H1 (cell line): Measurements from ENCODE around the gene CDC42EP4. TPM values are rescaled to one million over a fixed set of nuclear protein-coding genes. Genes with fewer than 3 reads are reported as not detected.

Source experiments
- CTCF ChIA-PET: fragments of 300-600 bp; sonication (Branson Sonifier 250); formaldehyde crosslinking; loops from one replicate; lab custom pipeline; 2021; ENCODE audit not compliant: partially characterized antibody; lab: Charles Lee
- POLR2A ChIA-PET: fragments of 300-600 bp; sonication (Branson Sonifier 250); formaldehyde crosslinking; loops from one replicate; lab custom pipeline; 2021; ENCODE audit warnings: inconsistent platforms; ENCODE audit not compliant: partially characterized antibody; lab: Charles Lee
- DNase-seq, 2 experiments: peaks; one replicate each; pipeline versions ENCODE4 v3.0.0 to v3.0.0-alpha.2; 2010 to 2022; ENCODE audit warnings: low spot score in 2 of 2, low read depth in 1 of 2, mixed read lengths in 1 of 2
- FAIRE-seq: peaks from 2 replicates; lab custom pipeline; 2011; peaks lifted over from hg19 to GRCh38; lab: Jason Lieb, UNC
- H2AFZ ChIP-seq: 2 replicates; pipeline ENCODE4 v1.8.1; 2012; ENCODE audit warnings: low read length, inconsistent platforms
- H2AK5ac ChIP-seq: 2 replicates; pipeline ENCODE4 v1.6.1; 2013; ENCODE audit warnings: low read depth, low read length
- H2BK120ac ChIP-seq: replicated peaks from 2 replicates; pipeline ENCODE3; 2013; ENCODE audit warnings: low read depth, low read length, inconsistent platforms
- H2BK12ac ChIP-seq: 2 replicates; pipeline ENCODE4 v1.6.1; 2013; ENCODE audit warnings: low read depth, low read length
- H2BK15ac ChIP-seq: 2 replicates; pipeline ENCODE4 v1.6.1; 2013; ENCODE audit warnings: low read length
- H2BK20ac ChIP-seq: 2 replicates; pipeline ENCODE4 v1.6.1; 2013; ENCODE audit warnings: low read length
- H2BK5ac ChIP-seq: 2 replicates; pipeline ENCODE4 v1.6.1; 2013; ENCODE audit warnings: low read depth, low read length
- H3K14ac ChIP-seq: 2 replicates; pipeline ENCODE4 v1.6.1; 2013; ENCODE audit warnings: inconsistent platforms; ENCODE audit not compliant: insufficient read length
- H3K18ac ChIP-seq: 2 replicates; pipeline ENCODE4 v1.6.1; 2013; ENCODE audit warnings: low read length; ENCODE audit errors: extremely low read depth
- H3K23ac ChIP-seq: 2 replicates; pipeline ENCODE4 v1.6.1; 2013; ENCODE audit warnings: inconsistent platforms; ENCODE audit not compliant: insufficient read length
- H3K23me2 ChIP-seq: 2 replicates; pipeline ENCODE4 v1.6.1; 2013; ENCODE audit warnings: low read depth, low read length
- H3K27ac ChIP-seq: 2 replicates; pipeline ENCODE4 v1.6.1; 2011; ENCODE audit warnings: low read depth, low read length, inconsistent platforms
- H3K27me3 ChIP-seq, 4 experiments: replicated peaks in 1 of 4; 1 replicate in 1 of 4; 2 replicates in 3 of 4; pipeline versions ENCODE4 v1.6.1 to v1.8.1; 2011 to 2013; ENCODE audit warnings: low read length in 3 of 4, mild to moderate bottlenecking in 3 of 4, inconsistent platforms in 2 of 4, mixed read lengths in 2 of 4, moderate library complexity in 1 of 4; ENCODE audit not compliant: control insufficient read depth in 3 of 4, insufficient read depth in 3 of 4; ENCODE audit errors: extremely low read depth in 1 of 4
- H3K36me3 ChIP-seq, 4 experiments: 2 replicates each; pipeline versions ENCODE4 v1.6.1 to v1.8.1; 2011 to 2013; ENCODE audit warnings: mild to moderate bottlenecking in 4 of 4, low read length in 3 of 4, moderate library complexity in 2 of 4, control low read depth in 1 of 4, inconsistent platforms in 1 of 4; ENCODE audit not compliant: insufficient read depth in 4 of 4, control insufficient read depth in 2 of 4
- H3K4ac ChIP-seq: replicated peaks from 2 replicates; pipeline ENCODE3; 2013; ENCODE audit warnings: low read length, low read depth, mixed read lengths, inconsistent platforms; ENCODE audit not compliant: insufficient read length
- H3K4me1 ChIP-seq, 4 experiments: replicated peaks in 1 of 4; 1 replicate in 1 of 4; 2 replicates in 3 of 4; pipeline versions ENCODE4 v1.6.1 to v1.8.1; 2011 to 2013; ENCODE audit warnings: low read length in 3 of 4, inconsistent platforms in 2 of 4, mixed read lengths in 1 of 4; ENCODE audit not compliant: insufficient read depth in 4 of 4, control insufficient read depth in 3 of 4
- H3K4me2 ChIP-seq, 2 experiments: 2 replicates each; pipeline versions ENCODE4 v1.6.1 to v1.8.1; 2011 to 2013; ENCODE audit warnings: low read depth in 2 of 2, low read length in 2 of 2, control low read depth in 1 of 2, inconsistent platforms in 1 of 2, mild to moderate bottlenecking in 1 of 2; ENCODE audit not compliant: insufficient read depth in 1 of 2
- H3K4me3 ChIP-seq, 4 experiments: fragments of 200-600, 300-600 bp in 1 of 4; sonication (generic), shearing (Covaris generic), sonication (Bioruptor Twin) in 1 of 4; 2 replicates each; pipeline versions ENCODE4 v1.5.1 to v1.8.1; 2011 to 2016; ENCODE audit warnings: low read length in 4 of 4, low read depth in 3 of 4, control low read depth in 2 of 4, inconsistent platforms in 2 of 4, mild to moderate bottlenecking in 2 of 4, mixed read lengths in 1 of 4, moderate library complexity in 1 of 4; ENCODE audit not compliant: insufficient read depth in 2 of 4; ENCODE audit errors: extremely low read depth in 1 of 4
- H3K56ac ChIP-seq: replicated peaks from 2 replicates; pipeline ENCODE3; 2013; ENCODE audit warnings: low read depth, mild to moderate bottlenecking, mixed read lengths, low read length, inconsistent platforms; ENCODE audit not compliant: insufficient read length
- H3K79me1 ChIP-seq: 2 replicates; pipeline ENCODE4 v1.6.1; 2013; ENCODE audit warnings: low read depth, low read length, control low read depth
- H3K79me2 ChIP-seq, 2 experiments: 2 replicates each; pipeline versions ENCODE4 v1.6.1 to v1.8.1; 2012 to 2013; ENCODE audit warnings: low read length in 2 of 2, mild to moderate bottlenecking in 2 of 2, inconsistent platforms in 1 of 2; ENCODE audit not compliant: insufficient read depth in 2 of 2, control insufficient read depth in 1 of 2
- H3K9ac ChIP-seq, 4 experiments: replicated peaks in 1 of 4; 1 replicate in 1 of 4; 2 replicates in 3 of 4; pipeline versions ENCODE4 v1.6.1 to v1.8.1; 2011 to 2013; ENCODE audit warnings: low read depth in 3 of 4, low read length in 3 of 4, control low read depth in 2 of 4, mild to moderate bottlenecking in 2 of 4, moderate library complexity in 2 of 4, inconsistent platforms in 1 of 4; ENCODE audit errors: extremely low read depth in 1 of 4
- H3K9me3 ChIP-seq, 2 experiments: 2 replicates each; pipeline versions ENCODE4 v1.6.1 to v1.8.1; 2012 to 2013; ENCODE audit warnings: mild to moderate bottlenecking in 2 of 2, moderate library complexity in 2 of 2, control low read depth in 1 of 2, inconsistent platforms in 1 of 2, low read depth in 1 of 2, low read length in 1 of 2, mixed read lengths in 1 of 2; ENCODE audit not compliant: insufficient read depth in 2 of 2
- H4K20me1 ChIP-seq, 2 experiments: replicated peaks in 1 of 2; 2 replicates each; pipeline versions ENCODE3 to v1.8.1; 2011 to 2013; ENCODE audit warnings: inconsistent platforms in 2 of 2, low read length in 2 of 2, mild to moderate bottlenecking in 1 of 2; ENCODE audit not compliant: insufficient read depth in 2 of 2, control insufficient read depth in 1 of 2
- H4K5ac ChIP-seq: 2 replicates; pipeline ENCODE4 v1.6.1; 2013; ENCODE audit warnings: low read length, low read depth, mixed read lengths, inconsistent platforms; ENCODE audit not compliant: insufficient read length
- H4K8ac ChIP-seq: 2 replicates; pipeline ENCODE4 v1.8.0; 2013; ENCODE audit warnings: mild to moderate bottlenecking, moderate library complexity, low read length, inconsistent platforms; ENCODE audit not compliant: insufficient read depth; ENCODE audit errors: extremely low read depth
- H4K91ac ChIP-seq: replicated peaks from 2 replicates; pipeline ENCODE3; 2013; ENCODE audit warnings: low read length, mixed read lengths, inconsistent platforms; ENCODE audit not compliant: insufficient read length
- ASH2L ChIP-seq: fragments of 200-600, 300-600 bp; sonication (generic); IDR thresholded peaks from one replicate; pipeline ENCODE4 v1.7.1; 2017; ENCODE audit warnings: low read length
- BACH1 ChIP-seq: IDR thresholded peaks from 2 replicates; pipeline ENCODE4 v1.6.1; 2012; ENCODE audit warnings: low read length, improper control_type of control experiment
- BRCA1 ChIP-seq: IDR thresholded peaks from 2 replicates; pipeline ENCODE4 v1.6.1; 2012; ENCODE audit warnings: low read depth, low read length, improper control_type of control experiment
- HDAC6 ChIP-seq: IDR thresholded peaks from one replicate; pipeline ENCODE4 v1.7.1; 2012; ENCODE audit warnings: low read depth, mild to moderate bottlenecking, inconsistent platforms, low read length, moderate library complexity
- WGBS, 2 experiments: shearing (Covaris generic) in 1 of 2; methylation state at CpG; one replicate each; pipeline versions ENCODE4 v1.1.6 to v1.1.7; 2013 to 2015; ENCODE audit warnings: low lambda C conversion rate in 2 of 2, mixed read lengths in 2 of 2, inconsistent platforms in 1 of 2, low coverage in 1 of 2, missing lambda C conversion rate in 1 of 2; ENCODE audit not compliant: insufficient replicate concordance in 2 of 2, insufficient coverage in 1 of 2, insufficient read length in 1 of 2; ENCODE audit errors: extremely low coverage in 1 of 2, missing lambda C conversion rate in 1 of 2; 5-methylcytosine and 5-hydroxymethylcytosine counted together
- polyA plus RNA-seq, 7 experiments: library from polyadenylated mRNA; depleted of rRNA in 3 of 7; stranded (reverse) in 5 of 7; unstranded in 2 of 7; fragments of >200 nt in 5 of 7; fragments of 200-250 nt in 2 of 7; gene quantifications; 1 replicate in 5 of 7; 2 replicates in 1 of 7; 4 replicates in 1 of 7; pipeline versions ENCODE4 v1.2.1 to v1.2.3, GENCODE V29; 2011 to 2013; ENCODE audit warnings: missing spikeins in 2 of 7, mixed read lengths in 2 of 7
- total RNA-seq: library from RNA; stranded (reverse); fragmentation: NEBNext Ultra II Directional; extraction: Animal tissue kit (Norgen Biotek cat#: 25700); gene quantifications from 2 replicates; pipeline ENCODE4 v1.2.1, GENCODE V29; 2021
- TF ChIP-seq, protein P1 (sequence below): IDR thresholded peaks from 2 replicates; pipeline ENCODE4 v1.6.1; 2011; ENCODE audit warnings: low read length, improper control_type of control experiment

CDC42EP4 gene
- total and polyA plus RNA-seq, 2 of the 8 experiments (the other 6 are each of a cell fraction or from before 2014, with no cell fraction given), result 8.8 to 12.6 TPM

DNA sequence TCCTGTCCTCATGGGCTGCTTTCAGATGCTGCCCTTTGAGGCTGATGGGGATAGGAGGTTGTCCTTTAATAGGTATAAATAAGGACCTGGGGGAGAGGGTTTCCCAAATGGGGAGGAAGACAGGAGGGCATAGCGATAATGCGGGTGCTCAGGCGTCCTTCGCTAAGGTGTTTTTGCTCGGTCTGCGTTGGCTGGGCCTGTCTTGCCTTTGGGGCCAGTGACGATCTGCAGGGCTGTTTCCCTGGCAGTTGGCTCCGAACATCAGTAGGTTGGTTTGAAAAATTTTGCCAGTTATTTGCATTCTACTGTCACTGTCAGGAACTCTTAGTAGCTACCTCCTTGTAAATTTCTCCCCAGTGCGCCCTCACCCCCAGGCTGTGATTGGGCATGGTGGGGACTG, 37.8 kb upstream of the CDC42EP4 start:
- ChIA-PET CTCF (interaction anchor here (0.8 to 1.8 kb wide), 13 partner anchors 10 to 104 kb away, joined by 3 to 9 read pairs (median 3); no protein-coding TSS in a partner anchor), POLR2A (interaction anchor here (0.7 to 1.0 kb wide), 4 partner anchors 10 to 27 kb away, joined by 3 to 5 read pairs (median 3); no protein-coding TSS in a partner anchor)
- no peak overlapping the region for H2BK5ac ChIP-seq
- peaks cover 0 to 22% (median 10%) of the 10 kb centered on the region in 4 experiments; a peak in 6 of 7 replicates for H3K4me1 ChIP-seq
- peak overlapping the region; percentile 28; the same call in 1 of the 2 replicates for H2AK5ac ChIP-seq
- no peaks in the 10 kb centered on the region for H4K20me1 ChIP-seq
- H4K5ac ChIP-seq, result no peak overlapping the region
- no peak overlapping the region for H3K23ac ChIP-seq
- H3K79me1 ChIP-seq, result no peaks in the 10 kb centered on the region
- no peak overlapping the region for H3K56ac ChIP-seq
- DNase-seq (no peak), FAIRE-seq (no peak)
- TF ChIP-seq ASH2L (no peak), BACH1 (no peak), HDAC6 (no peak), BRCA1 (no peak)
- TF ChIP-seq, protein P1, sequence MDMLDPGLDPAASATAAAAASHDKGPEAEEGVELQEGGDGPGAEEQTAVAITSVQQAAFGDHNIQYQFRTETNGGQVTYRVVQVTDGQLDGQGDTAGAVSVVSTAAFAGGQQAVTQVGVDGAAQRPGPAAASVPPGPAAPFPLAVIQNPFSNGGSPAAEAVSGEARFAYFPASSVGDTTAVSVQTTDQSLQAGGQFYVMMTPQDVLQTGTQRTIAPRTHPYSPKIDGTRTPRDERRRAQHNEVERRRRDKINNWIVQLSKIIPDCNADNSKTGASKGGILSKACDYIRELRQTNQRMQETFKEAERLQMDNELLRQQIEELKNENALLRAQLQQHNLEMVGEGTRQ, result no peak
- 93% methylated on average over 9 of the region's 9 CpGs; no CpG with 5 or more reads in 1 of the 2 experiments for WGBS, 2 experiments
- no peak overlapping the region for H3K9ac ChIP-seq
- no peak overlapping the region for H2BK12ac ChIP-seq
- H3K4me2 ChIP-seq, result no peak overlapping the region
- no peaks in the 10 kb centered on the region for H3K23me2 ChIP-seq
- no peaks in the 10 kb centered on the region for H3K79me2 ChIP-seq
- H3K36me3 ChIP-seq, result no peaks in the 10 kb centered on the region
- no peak overlapping the region for H3K4me3 ChIP-seq
- H2BK15ac ChIP-seq, result no peak overlapping the region
- H3K18ac ChIP-seq, result no peak overlapping the region
- no peaks in the 10 kb centered on the region for H3K9me3 ChIP-seq
- no peaks in the 10 kb centered on the region; a peak in 1 of 7 replicates for H3K27me3 ChIP-seq
- H2BK20ac ChIP-seq, result no peak overlapping the region
- no peak overlapping the region for H3K14ac ChIP-seq
- H4K8ac ChIP-seq, result no peak overlapping the region; the same call in 1 of the 2 replicates
- no peak overlapping the region for H4K91ac ChIP-seq
- H3K27ac ChIP-seq, result no peak overlapping the region
- peak overlapping the region; percentile 57 for H3K4ac ChIP-seq
- H2AFZ ChIP-seq, result no peak overlapping the region
- no peak overlapping the region for H2BK120ac ChIP-seq
